Ammon's horn (tissue), 1 donor: ENCODE results near the gene TADA2A.
"Not testable (repeated sequence)": the region's sequence is repeated elsewhere in the genome, so short reads cannot be mapped to it uniquely, and the experiment has no call there.

Experiments
- DNase-seq: peaks from one replicate; pipeline ENCODE4 v3.0.0-alpha.2; 2016; ENCODE audit warnings: low spot score

The TADA2A gene

GRCh38 chr17:37400505-37400904 is 6.2 kb upstream of the TADA2A start:
- DNase-seq: no peak

- DNase-seq: not testable (repeated sequence)
Observed at GRCh38 chr17:37405522-37405921, 1.2 kb upstream of the TADA2A start.

- DNase-seq: no peak
Observed at GRCh38 chr17:37405955-37406634, 591 bp upstream of the TADA2A start.

- DNase-seq: not testable (repeated sequence)
Observed at GRCh38 chr17:37408145-37408479, 1.4 kb downstream of the TADA2A start.

- DNase-seq: no peak
Observed at GRCh38 chr17:37410357-37410756, 3.7 kb downstream of the TADA2A start.

- DNase-seq: no peak
Observed at GRCh38 chr17:37413875-37414519, 7.3 kb downstream of the TADA2A start.

- no peak for DNase-seq
Observed at GRCh38 chr17:37417852-37418251, 11.2 kb downstream of the TADA2A start.

GRCh38 chr17:37422971-37423625 is 16.4 kb downstream of the TADA2A start:
- DNase-seq: no peak

- no peak for DNase-seq
Observed at GRCh38 chr17:37425268-37425667, 18.6 kb downstream of the TADA2A start.

- DNase-seq: no peak
Observed at GRCh38 chr17:37429039-37429438, 22.4 kb downstream of the TADA2A start.

GRCh38 chr17:37429453-37429852 is 22.8 kb downstream of the TADA2A start:
- no peak for DNase-seq

- DNase-seq: no peak
Observed at GRCh38 chr17:37430051-37430627, 23.5 kb downstream of the TADA2A start.

GRCh38 chr17:37432671-37433070 is 26.0 kb downstream of the TADA2A start:
- no peak for DNase-seq

GRCh38 chr17:37438141-37438540 is 31.5 kb downstream of the TADA2A start:
- no peak for DNase-seq

- DNase-seq: no peak
Observed at GRCh38 chr17:37440424-37440823, 33.7 kb downstream of the TADA2A start.

- DNase-seq: not testable (repeated sequence)
Observed at GRCh38 chr17:37441369-37442014, 34.8 kb downstream of the TADA2A start.

- DNase-seq: no peak
Observed at GRCh38 chr17:37446027-37446426, 39.3 kb downstream of the TADA2A start.

GRCh38 chr17:37447641-37448040 is 41.0 kb downstream of the TADA2A start:
- no peak for DNase-seq

- peak; percentile 4 for DNase-seq
Observed at GRCh38 chr17:37450112-37450511, 43.4 kb downstream of the TADA2A start.

GRCh38 chr17:37457801-37458200 is 51.1 kb downstream of the TADA2A start:
- not testable (repeated sequence) for DNase-seq

GRCh38 chr17:37458805-37459204 is 52.1 kb downstream of the TADA2A start:
- DNase-seq: no peak

GRCh38 chr17:37461668-37462067 is 55.0 kb downstream of the TADA2A start:
- no peak for DNase-seq

- DNase-seq: no peak
Observed at GRCh38 chr17:37462492-37462891, 55.8 kb downstream of the TADA2A start.
